ENCODE results near the gene SLC38A11. TPM values are rescaled to one million over a fixed set of nuclear protein-coding genes. Genes with fewer than 3 reads are reported as not detected.

SLC38A11 gene
- total and polyA plus RNA-seq, 2 of the 8 experiments (the other 6 are each of a cell fraction or from before 2014, with no cell fraction given), result not detected

GRCh38 chr2:164877169-164877568 is 78.2 kb downstream of the SLC38A11 start (continued):
- TF ChIP-seq BCL11A (IDR thresholded peaks at IDR 0.05; ENCODE audit: low read depth in 2 of 2, low read length in 2 of 2), result no peak

All from H1 (cell line).